ENCODE results near the gene LIPM.

- no peak for TF ChIP-seq CTCF (conservative IDR thresholded peaks at IDR 0.05; ENCODE audit: low read depth, low read length)
- TF ChIP-seq EZH2phosphoT487 (IDR thresholded peaks at IDR 0.05; ENCODE audit: borderline replicate concordance, low read length) = no peak
- TF ChIP-seq EZH2 (IDR thresholded peaks at IDR 0.05; ENCODE audit: low read length, unreplicated experiment) = no peak
Observed at GRCh38 chr10:88819290-88819689, 16.8 kb downstream of the LIPM start.

Measured in PC-3 (cell line).